Calu3 (cell line): Measurements from ENCODE around the gene SGCB. TPM values are rescaled to one million over a fixed set of nuclear protein-coding genes. Genes with fewer than 3 reads are reported as not detected.

Experiments used
- BruUV-seq: library from RNA; stranded (reverse); fragments of 400-500 nt; replicated peaks from 2 replicates; lab custom pipeline; 2021; lab: Mats Ljungman, UMichigan
- CTCF ChIA-PET: fragments of 300-600 bp; sonication (Branson Sonifier 250); formaldehyde crosslinking; loops from one replicate; lab custom pipeline; 2022; ENCODE audit warnings: antibody characterized with exemption; lab: Charles Lee
- DNase-seq: peaks from one replicate; pipeline ENCODE4 v3.0.0; 2022
- H3K27ac Mint-ChIP-seq: one replicate; pipeline ENCODE4 v1.8.0; 2022; ENCODE audit warnings: mixed read lengths; ENCODE audit not compliant: unreplicated experiment
- H3K27me3 Mint-ChIP-seq: one replicate; pipeline ENCODE4 v1.8.0; 2022; ENCODE audit warnings: mixed read lengths; ENCODE audit not compliant: unreplicated experiment
- H3K36me3 Mint-ChIP-seq: one replicate; pipeline ENCODE4 v1.8.0; 2022; ENCODE audit warnings: mild to moderate bottlenecking, moderate library complexity, mixed read lengths; ENCODE audit not compliant: insufficient read depth, unreplicated experiment
- H3K4me1 Mint-ChIP-seq: one replicate; pipeline ENCODE4 v1.8.0; 2022; ENCODE audit warnings: mild to moderate bottlenecking, low read depth, mixed read lengths; ENCODE audit not compliant: unreplicated experiment
- H3K4me3 Mint-ChIP-seq: one replicate; pipeline ENCODE4 v1.8.0; 2022; ENCODE audit warnings: mild to moderate bottlenecking, low read depth, moderate library complexity, mixed read lengths; ENCODE audit not compliant: unreplicated experiment
- H3K9me3 Mint-ChIP-seq: one replicate; pipeline ENCODE4 v1.8.0; 2022; ENCODE audit warnings: low read depth, mixed read lengths; ENCODE audit not compliant: unreplicated experiment
- CTCF ChIP-seq: fragments of 200-600 bp; IDR thresholded peaks from one replicate; pipeline ENCODE4 v1.8.0; 2022; ENCODE audit warnings: antibody characterized with exemption; ENCODE audit not compliant: unreplicated experiment
- intact Hi-C: fragments of 100-400 bp; cut with micrococcal nuclease; formaldehyde crosslinking; loops from one replicate; pipeline ENCODE4 v1.10.0; 2022; ENCODE audit not compliant: unreplicated experiment
- total RNA-seq: library from RNA; stranded (reverse); gene quantifications from 2 replicates; pipeline ENCODE4 v1.2.3, GENCODE V29; 2022

Gene SGCB
- total RNA-seq, 1 experiment from 2014 or later: 11.8 TPM

- Mint-ChIP-seq H3K27me3 (no peaks in the 10 kb centered on the region), H3K4me3 (no peak overlapping the region), H3K4me1 (peaks cover 9% of the 10 kb centered on the region), H3K36me3 (no peaks in the 10 kb centered on the region), H3K9me3 (no peaks in the 10 kb centered on the region), H3K27ac (no peak overlapping the region)
- DNase-seq: no peak
- CTCF ChIA-PET: no interaction called here
- TF ChIP-seq CTCF: no peak
- intact Hi-C loops: no loop called here
- BruUV-seq: no TSS peak
These were observed 38.8 kb downstream of the SGCB start for GRCh38 chr4:51999250-51999649.

GRCh38 chr4:51998837-51999236 lies 39.3 kb downstream of the SGCB start:
- H3K4me3 Mint-ChIP-seq: no peak overlapping the region
- H3K9me3 Mint-ChIP-seq: no peaks in the 10 kb centered on the region
- CTCF ChIA-PET: no interaction called here
- no TSS peak for BruUV-seq
- no peak overlapping the region for H3K27ac Mint-ChIP-seq
- peaks cover 1% of the 10 kb centered on the region for H3K27me3 Mint-ChIP-seq
- no peak for DNase-seq
- H3K4me1 Mint-ChIP-seq: peaks cover 9% of the 10 kb centered on the region
- no peak for TF ChIP-seq CTCF
- intact Hi-C loops: no loop called here
- H3K36me3 Mint-ChIP-seq: no peaks in the 10 kb centered on the region

GRCh38 chr4:51997647-51998046 lies 40.5 kb downstream of the SGCB start:
- BruUV-seq: no TSS peak
- H3K4me3 Mint-ChIP-seq: no peak overlapping the region
- no peak for DNase-seq
- H3K27ac Mint-ChIP-seq: no peak overlapping the region
- peaks cover 9% of the 10 kb centered on the region for H3K4me1 Mint-ChIP-seq
- intact Hi-C loops: no loop called here
- TF ChIP-seq CTCF: no peak
- no peaks in the 10 kb centered on the region for H3K36me3 Mint-ChIP-seq
- peaks cover 9% of the 10 kb centered on the region for H3K27me3 Mint-ChIP-seq
- CTCF ChIA-PET: no interaction called here
- no peaks in the 10 kb centered on the region for H3K9me3 Mint-ChIP-seq

- intact Hi-C loops: no loop called here
- peaks cover 4% of the 10 kb centered on the region for H3K9me3 Mint-ChIP-seq
- DNase-seq: no peak
- H3K27ac Mint-ChIP-seq: no peak overlapping the region
- BruUV-seq: no TSS peak
- peaks cover 16% of the 10 kb centered on the region for H3K27me3 Mint-ChIP-seq
- no peak overlapping the region for H3K4me3 Mint-ChIP-seq
- peaks cover 9% of the 10 kb centered on the region for H3K4me1 Mint-ChIP-seq
- TF ChIP-seq CTCF: no peak
- CTCF ChIA-PET: no interaction called here
- no peaks in the 10 kb centered on the region for H3K36me3 Mint-ChIP-seq
These were observed 42.4 kb downstream of the SGCB start for GRCh38 chr4:51995647-51996220.

Other genes with a start within 250 kb of the SGCB start
- gene DCUN1D4, start 195.1 kb downstream of the SGCB start, total RNA-seq: 40.2 and 40.3 TPM in 2 replicates
- gene LRRC66, start 17.9 kb downstream of the SGCB start, total RNA-seq: 0.15 TPM in 1 of 2 replicates, not detected in the other
- gene SPATA18, start 13.0 kb upstream of the SGCB start, total RNA-seq: not detected in 2 replicates